NCI-H82 treated with DMSO at 0.1 percent for 48 hours (cell line): ENCODE data around the gene HSPG2.
"Not testable (repeated sequence)": the region's sequence is repeated elsewhere in the genome, so short reads cannot be mapped to it uniquely, and the experiment has no call there.

ENCODE experiments used
- DNase-seq: peaks from one replicate; lab custom pipeline; 2025; ENCODE audit not compliant: unreplicated experiment; lab: John Stamatoyannopoulos, UW

The HSPG2 gene

DNA sequence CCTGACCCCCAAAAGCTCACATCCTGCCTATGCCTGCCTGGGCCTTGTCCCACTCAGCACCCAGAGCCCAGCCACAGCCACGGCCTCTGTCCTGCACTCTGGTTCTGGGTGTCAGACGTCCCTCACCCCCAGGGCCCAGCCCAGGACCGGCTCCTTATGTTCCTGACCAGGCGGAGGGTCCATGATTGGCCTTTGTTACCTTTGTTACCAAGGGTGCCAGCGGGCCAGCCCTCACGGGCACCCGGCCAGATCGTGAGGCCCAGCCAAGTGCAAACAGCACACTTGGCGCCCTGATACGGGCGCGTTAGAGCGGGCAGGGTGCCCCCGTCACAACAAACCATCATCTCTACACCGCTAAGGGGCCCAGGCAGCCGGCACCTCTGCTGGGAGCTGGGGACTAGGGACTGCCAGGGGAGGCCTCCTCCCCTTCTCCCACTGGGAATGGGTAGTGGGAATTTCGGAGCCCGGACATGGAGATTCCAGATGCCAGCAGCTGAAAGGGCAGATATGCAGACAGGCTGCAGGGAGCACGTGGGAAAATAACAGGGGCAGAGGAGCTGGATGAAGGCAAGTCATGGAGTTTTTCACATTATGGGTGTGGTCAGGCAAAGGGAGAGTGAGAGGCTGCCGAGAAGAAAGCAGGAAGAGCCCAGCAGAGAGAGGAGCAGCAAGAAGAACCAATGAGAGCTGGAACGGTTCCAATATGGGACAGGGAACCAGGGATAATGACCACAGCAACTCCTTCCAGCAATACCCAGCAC, 22.1 kb downstream of the HSPG2 start:
- no peak for DNase-seq

DNA sequence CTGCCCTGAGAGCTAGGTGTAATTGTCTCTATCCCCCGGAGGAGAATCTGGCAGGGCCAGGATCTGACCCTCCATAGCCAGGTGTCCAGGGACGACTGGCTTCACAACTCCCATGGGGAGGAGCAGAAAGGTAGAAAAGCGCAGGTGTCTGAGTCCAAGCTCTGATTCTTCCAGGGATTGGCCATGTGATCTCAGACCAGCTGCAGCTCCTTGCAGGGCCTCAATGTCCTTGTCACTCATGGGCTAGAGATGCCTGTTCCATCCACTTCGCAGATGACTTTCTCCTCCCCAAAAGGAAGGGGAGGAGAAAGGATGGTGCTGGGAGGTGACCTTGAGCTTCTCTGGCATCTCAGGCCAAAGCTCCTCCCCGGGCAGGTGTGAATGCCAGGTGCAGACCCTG, 22.7 kb downstream of the HSPG2 start:
- DNase-seq = no peak

DNA sequence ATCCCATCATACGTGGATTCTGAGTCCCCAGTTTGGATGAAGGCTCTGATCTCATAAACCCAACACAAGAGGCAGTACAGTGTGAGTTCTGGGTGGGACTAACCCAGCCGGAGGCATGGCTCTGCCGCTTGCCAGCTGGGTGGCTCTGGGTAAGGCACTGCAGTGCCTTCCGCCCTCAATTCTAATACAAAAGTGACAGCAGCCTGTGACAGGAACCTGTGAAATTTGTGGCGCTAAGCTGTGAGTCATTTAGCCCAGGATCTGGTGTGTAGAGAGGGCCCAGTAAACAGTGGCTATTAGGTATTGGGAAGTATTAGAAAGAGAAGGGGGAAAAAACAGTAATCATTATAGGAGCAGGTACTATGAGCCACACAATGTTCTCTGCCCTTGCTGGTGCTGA, 23.3 kb downstream of the HSPG2 start:
- no peak for DNase-seq

DNA sequence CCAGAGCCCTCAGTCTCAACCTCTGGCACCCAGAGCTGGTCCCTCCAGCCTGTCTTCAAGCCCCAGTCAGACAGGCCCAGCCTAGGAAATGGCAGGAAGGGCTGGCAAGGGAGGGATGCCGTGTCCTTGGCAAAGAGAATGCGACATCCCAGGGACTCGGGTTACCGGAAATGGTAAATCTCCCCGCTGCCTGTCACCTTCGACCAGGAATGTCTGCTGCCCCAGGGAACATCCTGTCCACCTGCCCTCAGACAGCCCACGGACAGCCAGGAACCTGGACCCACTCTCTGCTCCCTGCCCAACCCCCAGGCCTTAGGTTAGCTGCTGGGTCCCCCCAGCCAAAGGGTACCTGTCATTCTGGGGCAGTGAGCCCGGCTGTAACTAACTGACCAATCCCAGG, 23.9 kb downstream of the HSPG2 start:
- DNase-seq = no peak

DNA sequence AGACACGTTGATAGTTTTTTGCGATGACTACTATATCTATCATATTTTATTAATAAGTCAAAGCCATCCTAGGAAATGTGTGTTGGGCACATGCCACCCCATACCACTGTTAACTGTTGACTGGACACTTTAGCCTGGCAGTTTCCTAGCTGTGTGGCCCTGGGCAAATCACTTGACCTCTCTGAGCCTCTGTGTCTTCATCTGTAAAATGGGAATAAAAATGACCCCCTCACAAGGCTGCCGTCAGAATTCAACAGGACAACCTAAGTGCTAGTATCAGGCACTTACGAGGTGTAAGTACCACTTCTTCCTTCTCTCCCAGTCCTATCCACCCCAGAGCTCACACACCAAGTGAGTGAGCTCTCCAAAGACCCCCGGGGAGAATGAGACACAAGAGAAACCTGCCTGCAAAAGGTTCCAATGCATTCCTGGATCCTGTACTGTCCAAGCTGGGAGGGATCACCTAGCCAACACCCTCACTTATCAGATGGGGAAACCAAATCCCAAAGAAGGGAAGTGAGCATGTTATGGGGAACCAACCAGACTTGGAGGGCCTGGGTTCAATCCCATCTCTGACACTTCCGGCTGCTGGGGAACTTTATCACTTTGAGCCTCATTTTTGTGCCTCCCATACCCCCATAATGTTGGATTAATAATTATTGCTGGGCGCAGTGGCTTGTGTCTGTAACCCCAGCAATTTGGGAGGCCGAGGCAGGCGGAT, 24.9 kb downstream of the HSPG2 start:
- no peak for DNase-seq

DNA sequence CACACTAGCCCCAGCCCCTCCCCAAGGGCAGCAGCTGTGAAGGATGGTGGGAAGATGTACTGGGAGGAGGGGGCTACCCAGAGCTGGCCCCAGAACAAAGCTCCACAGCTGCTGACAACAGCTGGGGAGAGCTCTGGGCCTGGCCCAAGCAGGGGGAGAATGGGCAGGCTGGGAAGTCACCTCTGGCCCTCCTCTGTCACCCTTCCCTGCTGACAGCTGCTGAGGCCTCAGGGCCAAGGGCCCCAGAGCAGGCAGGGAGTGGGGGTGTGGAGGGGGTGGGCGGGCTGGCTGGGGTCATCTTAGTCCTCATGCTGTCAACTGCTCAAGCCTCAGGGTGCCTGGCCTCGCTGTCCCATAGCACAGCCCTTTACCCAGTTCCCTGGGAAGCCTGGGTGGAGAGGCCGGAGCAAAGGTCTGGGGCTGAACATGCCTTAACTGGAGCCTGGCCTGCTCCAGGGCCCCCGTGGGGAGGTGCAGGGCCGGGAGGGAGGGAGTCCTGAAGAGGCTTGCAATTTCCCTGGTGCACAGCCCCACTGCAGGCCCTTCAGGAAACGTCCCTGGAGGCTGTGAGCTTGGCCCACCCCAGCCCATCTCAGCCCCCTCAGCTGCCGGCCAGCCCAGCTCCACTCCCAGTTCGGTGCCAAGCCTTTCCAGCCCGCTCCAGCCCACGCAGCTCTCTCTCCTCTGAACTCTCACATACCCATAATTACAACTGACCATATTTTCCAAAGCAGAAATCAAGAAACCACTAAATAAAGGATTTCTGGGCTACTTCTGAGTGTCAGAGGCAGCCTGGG, 25.7 kb downstream of the HSPG2 start:
- no peak for DNase-seq

DNA sequence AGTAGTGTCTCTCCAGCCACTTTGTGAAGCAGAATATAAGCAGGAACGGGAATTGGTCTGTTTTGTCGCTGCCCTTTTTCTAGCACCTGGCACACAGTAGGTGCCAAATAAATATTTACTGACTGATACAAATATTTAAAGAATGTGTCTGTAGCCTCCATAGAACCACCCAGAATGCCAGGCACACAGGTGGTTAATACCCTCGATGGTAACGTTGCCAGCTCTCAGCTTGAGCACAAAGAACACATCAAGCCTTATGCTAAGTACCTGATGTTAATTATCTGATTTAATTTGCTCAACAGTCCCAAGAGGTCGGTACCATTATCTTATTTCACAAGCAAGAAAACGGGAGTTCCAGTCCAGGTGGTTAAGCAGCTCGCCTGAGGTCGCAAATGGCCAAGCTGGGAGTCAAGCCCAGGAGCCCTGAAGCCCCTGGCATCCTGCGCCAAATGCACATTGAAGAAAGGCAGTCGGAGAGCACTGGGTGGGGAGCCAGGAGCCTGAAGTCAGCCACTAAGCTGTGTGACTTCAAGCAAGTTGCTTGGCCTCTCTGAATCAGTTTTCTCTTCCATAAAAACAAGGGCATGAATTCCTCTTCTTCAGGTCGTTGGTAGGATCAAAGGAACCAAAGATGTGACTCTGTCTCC, 26.4 kb downstream of the HSPG2 start:
- no peak for DNase-seq

DNA sequence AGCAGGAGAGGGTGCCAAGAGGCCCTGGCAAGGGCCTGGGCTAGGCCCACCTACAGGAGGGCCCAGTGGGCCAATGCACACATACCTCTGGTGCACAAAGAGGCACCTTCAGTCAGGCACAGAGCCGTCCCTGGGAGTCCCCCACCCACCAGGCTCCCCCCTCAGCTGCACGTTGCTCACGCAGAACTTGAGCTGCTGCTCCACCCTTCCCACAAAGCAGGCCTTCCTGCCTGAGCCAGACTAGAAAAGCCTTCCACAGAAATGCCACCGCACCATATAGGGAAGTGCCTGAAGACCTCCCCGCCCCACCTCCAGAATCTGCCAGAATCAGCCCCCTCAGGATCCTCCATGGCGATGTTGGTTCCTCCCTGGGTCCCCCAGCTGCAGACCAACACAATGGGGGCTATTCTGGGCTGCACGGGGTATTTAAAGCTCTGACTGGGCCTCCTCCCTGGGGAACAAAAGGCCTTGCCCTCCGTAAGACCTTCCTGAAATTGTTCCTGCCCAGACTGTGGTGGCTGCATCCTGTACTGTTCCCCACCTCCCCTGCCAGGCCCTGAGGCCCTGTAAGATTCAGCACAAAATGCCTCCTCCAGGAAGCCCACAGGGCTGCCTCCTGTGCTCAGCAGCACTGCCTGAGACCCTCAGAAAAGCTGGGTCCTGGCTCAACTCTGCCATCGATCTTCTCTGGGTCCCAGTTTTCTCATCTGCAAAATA, 27.2 kb downstream of the HSPG2 start:
- DNase-seq = no peak

DNA sequence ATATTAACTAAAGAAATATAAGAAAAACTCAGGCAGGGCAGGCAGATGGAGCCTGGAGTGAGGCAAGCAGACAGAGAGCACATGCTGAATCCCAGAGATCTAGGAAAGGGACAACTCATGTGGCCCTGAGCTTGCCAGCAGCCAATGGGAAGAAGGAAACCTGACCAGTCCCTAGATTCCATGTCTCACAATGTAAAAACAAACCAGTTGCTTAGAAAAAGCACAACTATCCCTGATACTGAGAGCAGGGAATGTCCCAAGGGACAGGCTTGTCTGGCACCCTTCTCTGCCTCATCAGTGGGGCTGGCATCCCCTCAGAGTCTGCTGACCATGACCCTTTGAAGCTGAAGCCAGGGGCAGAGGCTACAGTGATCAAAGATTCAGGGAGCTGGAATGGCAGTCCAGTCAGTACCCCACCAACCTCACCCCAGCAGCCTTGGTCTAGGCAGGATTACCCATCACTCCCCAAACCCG, 27.8 kb downstream of the HSPG2 start:
- no peak for DNase-seq

DNA sequence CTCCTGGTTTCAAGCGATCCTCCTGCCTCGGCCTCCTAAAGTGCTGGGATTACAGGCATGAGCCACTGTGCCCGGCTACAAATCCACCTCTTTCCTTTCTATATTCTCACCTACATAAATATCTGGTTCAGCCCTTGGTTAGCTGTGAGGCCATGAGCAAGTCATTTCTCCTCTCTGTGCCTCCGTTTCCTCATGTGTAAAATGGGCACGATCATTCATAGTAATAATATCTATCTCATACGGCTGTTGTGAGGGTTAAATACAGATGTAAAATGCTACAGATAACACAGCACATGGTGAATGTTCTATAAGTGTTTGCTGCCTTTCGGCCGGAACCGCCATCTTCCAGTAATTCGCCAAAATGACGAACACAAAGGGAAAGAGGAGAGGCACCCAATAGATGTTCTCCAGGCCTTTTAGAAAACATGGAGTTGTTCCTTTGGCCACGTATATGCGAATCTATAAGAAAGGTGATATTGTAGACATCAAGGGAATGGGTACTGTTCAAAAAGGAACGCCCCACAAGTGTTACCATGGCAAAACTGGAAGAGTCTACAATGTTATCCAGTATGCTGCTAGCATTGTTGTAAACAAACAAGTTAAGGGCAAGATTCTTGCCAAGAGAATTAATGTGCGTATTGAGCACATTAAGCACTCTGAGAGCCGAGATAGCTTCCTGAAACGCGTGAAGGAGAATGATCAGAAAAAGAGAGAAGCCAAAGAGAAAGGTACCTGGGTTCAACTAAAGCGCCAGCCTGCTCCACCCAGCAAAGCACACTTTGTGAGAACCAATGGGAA, 29.2 kb downstream of the HSPG2 start:
- DNase-seq = not testable (repeated sequence)

DNA sequence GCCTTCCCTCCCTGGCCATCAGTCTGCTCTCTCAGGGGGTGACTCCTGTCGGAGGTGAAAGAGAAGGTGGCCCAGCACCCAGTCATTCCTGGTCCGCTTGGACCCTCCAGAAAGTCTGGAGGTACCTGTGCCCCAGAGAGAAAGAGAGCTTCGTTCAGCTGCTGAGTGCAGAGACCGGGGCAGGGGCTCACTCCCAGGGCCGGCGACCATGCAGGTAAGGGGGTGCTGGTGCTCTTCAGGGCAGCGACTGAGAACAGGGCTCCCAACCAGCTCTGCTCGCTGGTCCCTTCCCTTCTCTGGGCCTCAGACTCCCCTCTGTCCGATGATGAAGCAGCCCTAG, 30.1 kb downstream of the HSPG2 start:
- DNase-seq = no peak

DNA sequence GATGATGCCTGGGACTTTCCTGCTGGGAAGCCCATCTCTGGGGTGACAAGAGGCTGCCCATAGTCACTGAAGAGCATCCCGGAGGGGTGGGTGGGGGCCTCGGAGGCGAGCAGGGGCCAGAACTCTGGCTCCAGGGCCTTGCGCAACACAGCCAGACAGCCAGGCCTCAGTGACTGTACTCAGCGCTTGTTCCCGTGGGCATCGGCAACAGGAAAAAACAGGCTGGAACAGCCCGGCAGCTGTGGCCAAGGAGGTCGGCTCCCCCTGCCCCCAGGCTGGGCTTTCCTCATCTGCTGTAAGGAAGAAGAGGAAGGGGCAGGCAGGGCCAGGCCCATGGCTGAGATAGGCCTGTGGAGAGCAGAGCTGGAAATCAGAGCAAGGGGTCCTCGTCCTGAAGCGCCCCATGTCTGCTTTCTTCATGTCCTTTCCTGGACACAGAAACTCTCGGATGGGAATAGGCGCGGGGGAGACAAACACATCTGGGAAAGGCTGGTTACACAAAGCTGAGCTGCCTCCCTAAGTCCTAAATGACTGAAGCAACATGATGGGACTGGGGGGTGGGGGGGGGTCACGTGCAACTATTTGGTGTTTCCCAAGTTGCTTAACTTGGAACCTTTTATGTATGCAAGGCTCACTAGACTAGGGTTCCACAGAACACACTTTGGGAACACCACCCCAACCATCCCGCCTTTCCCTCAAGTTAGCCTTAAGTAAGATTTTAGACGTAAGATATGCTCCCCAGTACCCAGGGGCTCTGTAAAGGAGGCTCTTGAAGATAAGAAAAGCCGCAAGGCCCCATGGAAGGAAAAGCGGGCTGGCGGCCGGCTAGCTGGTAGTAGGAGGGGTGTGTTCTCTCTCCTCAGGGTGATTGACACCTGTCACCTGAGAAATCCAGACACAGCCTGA, 30.7 kb downstream of the HSPG2 start:
- no peak for DNase-seq

DNA sequence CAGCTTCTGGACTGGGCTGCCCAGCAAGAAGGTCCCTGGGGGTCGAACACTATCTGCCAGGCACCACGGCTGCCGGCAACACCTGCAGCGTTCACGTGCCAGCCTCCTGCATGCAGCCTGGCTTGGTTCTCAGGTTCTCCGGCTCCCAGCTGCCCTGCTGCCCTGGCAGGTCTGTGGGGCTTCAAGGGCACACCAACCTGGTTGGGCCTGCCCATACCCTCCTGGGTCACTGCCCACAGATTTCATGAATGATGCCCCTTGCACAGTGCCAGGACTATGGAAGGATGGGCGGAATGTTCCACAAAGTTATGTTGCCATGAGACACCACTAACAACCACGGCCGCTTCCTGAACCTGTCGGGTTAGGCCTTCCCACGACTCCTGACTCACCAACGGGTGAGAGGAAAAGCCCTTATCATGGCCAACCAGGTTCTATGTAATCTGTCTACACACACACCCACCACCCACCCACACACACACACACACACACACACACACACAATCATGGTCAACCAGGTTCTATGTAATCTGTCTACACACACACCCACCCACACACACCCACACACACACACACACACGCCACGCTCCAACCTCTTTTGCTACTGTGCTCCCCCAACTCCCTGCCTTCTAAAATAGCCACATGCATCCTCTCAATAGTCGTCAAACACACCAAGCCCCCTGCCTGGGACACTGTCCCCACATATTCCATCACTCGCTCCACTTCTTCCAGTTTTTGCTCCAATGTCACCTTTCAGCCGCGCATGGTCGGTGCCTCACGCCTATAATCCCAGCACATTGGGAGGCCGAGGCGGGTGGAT, 32.2 kb downstream of the HSPG2 start:
- no peak for DNase-seq

DNA sequence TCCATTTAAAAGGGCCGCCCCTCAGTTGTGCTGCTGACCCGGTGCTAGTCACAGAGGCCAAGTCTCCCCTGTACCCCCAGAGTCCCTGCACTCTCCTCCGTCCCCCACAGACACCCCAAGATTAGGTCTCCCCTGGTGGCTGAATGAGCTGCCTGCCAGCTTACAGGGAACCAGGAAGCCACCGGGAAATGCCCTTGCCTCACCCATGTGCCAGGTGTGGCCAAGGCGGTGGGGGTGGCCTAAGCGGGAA, 32.7 kb downstream of the HSPG2 start:
- DNase-seq = no peak

DNA sequence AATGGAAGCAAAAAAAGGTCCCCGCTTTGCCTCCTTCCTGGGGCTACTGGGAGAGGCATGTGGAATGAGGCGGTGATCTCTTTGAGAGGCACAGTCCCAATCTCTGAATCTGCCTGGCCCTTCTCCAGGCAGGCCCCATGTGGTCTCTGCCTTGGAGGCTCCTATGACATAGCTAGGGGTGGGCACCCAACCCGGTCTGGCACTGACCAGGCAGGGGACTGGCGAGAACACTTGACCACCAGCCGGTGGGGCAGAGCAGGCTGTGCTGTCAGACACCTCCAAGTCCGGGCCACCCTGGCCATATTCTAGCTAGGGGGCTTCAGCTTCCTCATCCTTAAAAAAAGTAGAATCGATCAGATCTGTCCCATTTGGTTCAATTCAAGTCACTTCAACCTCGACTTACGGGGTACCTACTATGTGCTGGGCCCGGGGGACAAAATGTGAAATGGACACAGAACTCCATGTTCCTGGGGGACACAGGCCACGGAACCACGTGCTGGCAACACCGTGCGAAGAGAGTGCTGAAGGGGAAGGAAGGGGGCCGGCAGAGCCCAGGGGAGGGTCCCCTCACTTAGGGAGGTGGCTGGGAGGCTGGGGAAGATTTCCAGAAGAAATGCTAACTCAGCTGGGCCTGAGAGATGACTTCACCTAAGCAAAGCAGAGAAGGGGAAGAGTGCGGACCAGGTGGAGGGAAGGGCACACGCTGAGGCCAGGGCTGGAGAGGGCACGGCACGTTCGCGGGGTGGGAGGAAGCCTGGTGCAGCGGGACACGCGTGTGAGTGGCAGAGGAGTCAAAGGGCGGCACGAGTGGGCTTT, 33.3 kb downstream of the HSPG2 start:
- DNase-seq = no peak

DNA sequence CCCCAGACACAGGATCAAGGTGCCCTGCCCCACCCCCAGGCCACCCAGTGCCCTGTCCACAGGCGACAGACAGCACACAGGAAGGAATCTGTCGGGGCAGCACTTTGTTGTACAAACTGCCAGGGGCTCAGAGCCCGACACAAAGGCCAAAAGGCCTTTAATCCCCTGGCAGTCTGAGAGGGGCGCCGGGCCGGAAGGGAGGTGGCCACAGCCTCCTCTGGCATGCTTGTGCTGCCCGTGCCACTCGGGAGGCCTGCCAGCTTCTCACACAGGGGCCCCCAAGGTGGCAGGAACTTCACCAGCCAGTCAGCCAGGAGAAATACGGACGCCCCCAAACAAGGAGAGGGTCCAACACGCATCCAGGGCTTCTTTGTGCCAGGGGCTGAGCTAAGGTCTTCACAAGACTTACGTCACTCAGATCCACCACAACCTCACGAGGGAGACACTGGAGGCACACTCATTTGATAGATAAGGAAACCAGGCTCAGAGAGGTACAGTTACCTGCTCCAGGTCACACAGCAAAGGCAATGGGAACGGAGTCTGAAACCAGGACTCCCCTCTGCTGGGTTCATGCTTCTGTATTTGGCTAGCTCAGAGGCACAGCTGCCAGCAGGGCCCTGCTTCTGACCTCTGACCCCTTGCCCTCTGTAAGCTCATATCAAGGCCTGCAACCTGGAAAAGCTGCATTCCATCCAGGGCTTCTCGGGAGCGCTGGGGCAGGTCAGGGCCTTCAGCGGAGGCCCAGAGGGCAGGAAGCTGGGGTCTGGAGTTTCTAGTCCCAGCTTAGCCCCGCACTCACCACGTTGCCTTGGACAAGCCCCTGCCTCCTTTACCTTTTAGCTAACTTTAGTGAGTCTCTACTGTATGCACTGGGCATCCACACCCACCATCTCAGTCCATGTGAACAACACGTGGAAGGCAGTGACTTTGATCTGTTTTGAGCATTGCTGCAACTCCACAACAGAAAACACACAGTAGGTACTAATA, 34.8 kb downstream of the HSPG2 start:
- DNase-seq = no peak
